CMK (cell line): Measurements from ENCODE around the gene TAF12.
"Not testable (repeated sequence)": the region's sequence is repeated elsewhere in the genome, so short reads cannot be mapped to it uniquely, and the experiment has no call there.

Source experiments
- DNase-seq: peaks from one replicate; pipeline ENCODE4 v3.0.0-alpha.2; 2010; ENCODE audit warnings: low read depth

TAF12 gene

GRCh38 chr1:28644494-28644893, 1.6 kb upstream of the TAF12 start:
- DNase-seq: no peak

- DNase-seq: no peak
These were observed 616 bp downstream of the TAF12 start for GRCh38 chr1:28642056-28642846.

- DNase-seq: no peak
These were observed 2.1 kb downstream of the TAF12 start for GRCh38 chr1:28640766-28641165.

- DNase-seq: no peak
These were observed 10.3 kb downstream of the TAF12 start for GRCh38 chr1:28632560-28632959.

- DNase-seq: no peak
These were observed 11.2 kb downstream of the TAF12 start for GRCh38 chr1:28631713-28632112.

- no peak for DNase-seq
These were observed 29.7 kb downstream of the TAF12 start for GRCh38 chr1:28613175-28613574.

GRCh38 chr1:28606771-28607170, 36.1 kb downstream of the TAF12 start:
- no peak for DNase-seq

GRCh38 chr1:28604962-28605361, 37.9 kb downstream of the TAF12 start:
- no peak for DNase-seq

GRCh38 chr1:28604411-28604810, 38.5 kb downstream of the TAF12 start:
- DNase-seq: no peak

GRCh38 chr1:28602536-28603439, 40.1 kb downstream of the TAF12 start:
- no peak for DNase-seq

- no peak for DNase-seq
These were observed 41.2 kb downstream of the TAF12 start for GRCh38 chr1:28601696-28602095.

- DNase-seq: not testable (repeated sequence)
These were observed 46.6 kb downstream of the TAF12 start for GRCh38 chr1:28596276-28596675.

GRCh38 chr1:28595412-28596191, 47.3 kb downstream of the TAF12 start:
- DNase-seq: no peak

GRCh38 chr1:28594686-28595411, 48.0 kb downstream of the TAF12 start:
- DNase-seq: not testable (repeated sequence)

- DNase-seq: not testable (repeated sequence)
These were observed 48.9 kb downstream of the TAF12 start for GRCh38 chr1:28593988-28594356.

- DNase-seq: no peak
These were observed 50.4 kb downstream of the TAF12 start for GRCh38 chr1:28592321-28593071.

- DNase-seq: no peak
These were observed 51.1 kb downstream of the TAF12 start, which contains the start of gene RAB42 for GRCh38 chr1:28591708-28592320. RAB42 (plus strand) TSS chr1:28592265; CDS start chr1:28592512, 247 bp downstream.

- DNase-seq: not testable (repeated sequence)
These were observed 56.1 kb downstream of the TAF12 start for GRCh38 chr1:28586585-28587391.

GRCh38 chr1:28582248-28582615, 60.6 kb downstream of the TAF12 start:
- DNase-seq: no peak
